AG09309 (cell line): ENCODE results near the gene IGDCC3.

ENCODE experiments used
- DNase-seq: peaks from one replicate; pipeline ENCODE4 v3.0.0-alpha.2; 2010; ENCODE audit warnings: low read depth
- H3K4me3 ChIP-seq: 2 replicates; pipeline ENCODE4 v1.5.1; 2011; ENCODE audit warnings: mild to moderate bottlenecking, low read depth, low read length, moderate library complexity; ENCODE audit not compliant: control insufficient read depth
- TF ChIP-seq, protein P1 (sequence below): IDR thresholded peaks from 2 replicates; pipeline ENCODE4 v1.5.1; 2011; ENCODE audit warnings: mild to moderate bottlenecking, low read depth, low read length, inconsistent platforms; ENCODE audit not compliant: insufficient read depth, control insufficient read depth; ENCODE audit errors: missing control alignments

The IGDCC3 gene

DNA sequence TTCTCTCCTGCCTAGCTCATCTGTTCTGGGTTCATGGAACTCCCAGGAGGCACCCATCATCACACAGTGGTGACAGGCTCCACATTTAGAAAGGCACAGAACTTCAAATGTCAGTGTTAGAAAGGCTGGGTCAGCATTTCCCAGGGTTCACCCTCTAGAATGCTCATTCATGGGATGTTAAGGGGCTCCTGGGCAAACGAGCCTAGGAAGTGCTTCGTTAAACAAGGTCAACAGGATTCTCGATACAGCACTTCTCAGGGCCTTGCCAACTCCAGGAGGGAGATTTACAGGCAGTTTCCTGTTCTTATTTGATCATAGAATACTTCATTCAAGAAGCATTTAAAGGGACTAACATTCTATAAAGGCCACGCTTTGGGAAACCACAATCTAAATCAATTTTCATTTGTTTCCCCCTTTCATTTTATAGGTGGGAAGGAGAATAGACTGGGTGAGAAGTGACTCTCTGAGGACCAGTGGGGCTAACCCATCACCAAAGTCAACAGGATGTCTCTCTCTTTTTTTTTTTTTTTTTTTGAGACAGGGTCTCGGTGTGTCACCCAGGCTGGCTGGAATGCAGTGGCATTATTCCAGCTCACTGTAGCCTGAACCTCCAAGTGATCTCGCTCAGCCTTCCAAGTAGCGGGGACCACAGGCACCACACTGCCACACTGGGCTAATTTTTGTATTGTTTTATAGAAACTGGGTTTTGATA lies 30.7 kb upstream of the IGDCC3 start:
- DNase-seq: no peak
- H3K4me3 ChIP-seq: no peak overlapping the region
- TF ChIP-seq, protein P1, sequence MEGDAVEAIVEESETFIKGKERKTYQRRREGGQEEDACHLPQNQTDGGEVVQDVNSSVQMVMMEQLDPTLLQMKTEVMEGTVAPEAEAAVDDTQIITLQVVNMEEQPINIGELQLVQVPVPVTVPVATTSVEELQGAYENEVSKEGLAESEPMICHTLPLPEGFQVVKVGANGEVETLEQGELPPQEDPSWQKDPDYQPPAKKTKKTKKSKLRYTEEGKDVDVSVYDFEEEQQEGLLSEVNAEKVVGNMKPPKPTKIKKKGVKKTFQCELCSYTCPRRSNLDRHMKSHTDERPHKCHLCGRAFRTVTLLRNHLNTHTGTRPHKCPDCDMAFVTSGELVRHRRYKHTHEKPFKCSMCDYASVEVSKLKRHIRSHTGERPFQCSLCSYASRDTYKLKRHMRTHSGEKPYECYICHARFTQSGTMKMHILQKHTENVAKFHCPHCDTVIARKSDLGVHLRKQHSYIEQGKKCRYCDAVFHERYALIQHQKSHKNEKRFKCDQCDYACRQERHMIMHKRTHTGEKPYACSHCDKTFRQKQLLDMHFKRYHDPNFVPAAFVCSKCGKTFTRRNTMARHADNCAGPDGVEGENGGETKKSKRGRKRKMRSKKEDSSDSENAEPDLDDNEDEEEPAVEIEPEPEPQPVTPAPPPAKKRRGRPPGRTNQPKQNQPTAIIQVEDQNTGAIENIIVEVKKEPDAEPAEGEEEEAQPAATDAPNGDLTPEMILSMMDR: no peak

DNA sequence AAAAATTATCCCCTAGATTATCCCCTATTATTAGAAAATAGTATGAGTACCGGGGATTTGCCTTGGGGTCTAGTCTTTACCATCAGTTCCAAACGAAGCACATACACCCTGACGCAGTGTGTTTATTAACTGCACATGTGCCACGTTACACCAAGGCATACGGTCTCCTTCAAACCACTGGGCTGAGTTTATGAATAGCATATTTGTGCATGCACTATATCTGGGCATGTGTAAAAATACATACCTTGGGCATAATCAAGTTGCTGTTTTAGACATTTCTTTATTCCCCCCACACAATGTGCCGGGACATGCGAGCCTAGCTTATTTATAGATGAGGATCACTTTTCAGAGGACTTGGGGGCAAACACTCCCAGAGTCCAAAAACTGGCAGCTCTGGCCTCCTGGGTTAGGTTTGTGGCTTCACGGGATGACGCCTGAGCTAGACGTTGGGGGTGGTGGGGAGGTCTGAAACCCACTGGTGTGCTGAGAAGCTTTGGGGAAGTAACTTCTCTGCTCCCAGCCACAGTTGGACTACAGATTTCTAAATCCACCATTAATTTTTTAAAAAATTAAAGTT lies 28.7 kb upstream of the IGDCC3 start:
- no peak overlapping the region for H3K4me3 ChIP-seq
- DNase-seq: no peak
- TF ChIP-seq, protein P1: no peak

DNA sequence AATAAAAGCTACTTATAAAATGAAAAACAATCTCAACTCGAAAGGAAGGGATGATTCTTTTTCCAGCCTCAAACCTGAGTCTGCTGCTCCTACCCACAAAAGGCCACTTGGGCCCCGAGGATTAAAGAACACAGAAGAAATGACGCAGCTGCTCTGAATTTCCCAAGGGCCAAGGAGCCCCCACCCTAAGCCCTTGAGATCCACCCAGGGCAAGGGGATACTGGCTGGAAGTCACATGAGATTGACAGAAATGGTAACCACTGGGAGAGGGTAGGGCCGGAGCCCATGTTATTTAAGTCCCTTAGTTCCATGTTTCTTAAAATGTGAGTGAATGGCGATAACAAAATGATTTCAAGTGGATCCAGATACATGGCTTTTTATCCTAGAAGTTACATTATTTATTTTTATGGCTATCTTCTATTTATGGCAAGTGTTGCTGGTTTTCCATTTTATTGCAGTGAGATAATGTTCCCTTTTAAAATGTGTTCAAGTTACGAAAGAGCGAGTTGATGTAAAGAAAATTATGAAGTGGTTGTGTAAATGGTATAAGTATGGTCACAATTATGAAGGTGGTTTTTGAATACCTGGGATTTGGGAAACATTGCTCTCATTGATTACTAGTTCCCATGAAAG lies 28.1 kb upstream of the IGDCC3 start:
- TF ChIP-seq, protein P1: no peak

DNA sequence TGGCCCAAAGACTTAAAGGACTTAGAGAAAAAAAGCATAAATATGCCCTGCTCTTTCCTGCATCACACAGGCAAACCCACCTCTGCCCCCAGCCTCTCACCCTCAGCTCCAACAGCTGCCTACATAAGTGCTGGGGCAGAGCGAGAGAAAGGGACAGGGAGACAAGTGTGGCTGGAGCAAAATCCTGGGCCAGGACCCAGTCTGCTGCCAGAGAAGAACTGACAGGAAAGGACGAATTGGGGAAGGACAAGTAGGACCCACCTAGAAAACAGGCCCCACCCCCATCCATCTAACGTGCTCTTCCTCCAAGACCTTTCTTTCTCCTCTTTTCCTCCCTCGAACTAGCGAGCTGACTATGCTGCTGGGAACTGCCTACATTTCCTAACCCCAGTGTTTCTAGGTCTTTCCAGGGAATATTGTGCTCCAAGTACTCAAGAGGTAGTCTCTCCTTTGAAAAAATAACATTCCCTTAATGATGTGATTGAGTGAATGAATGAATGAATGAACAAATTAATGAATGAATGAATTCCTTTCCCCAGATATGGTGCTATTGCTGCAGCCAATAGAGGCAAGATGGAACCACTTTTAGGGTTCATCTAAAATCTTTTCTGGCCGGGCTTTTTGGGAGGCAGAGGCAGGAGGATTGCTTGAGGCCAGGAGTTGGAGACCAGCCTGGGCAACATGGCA lies 26.5 kb upstream of the IGDCC3 start:
- no peak for DNase-seq
- TF ChIP-seq, protein P1: no peak
- H3K4me3 ChIP-seq: no peak overlapping the region

More for the DNA sequence above, 28.1 kb upstream of the IGDCC3 start:
- no peak overlapping the region for H3K4me3 ChIP-seq
- DNase-seq: no peak

DNA sequence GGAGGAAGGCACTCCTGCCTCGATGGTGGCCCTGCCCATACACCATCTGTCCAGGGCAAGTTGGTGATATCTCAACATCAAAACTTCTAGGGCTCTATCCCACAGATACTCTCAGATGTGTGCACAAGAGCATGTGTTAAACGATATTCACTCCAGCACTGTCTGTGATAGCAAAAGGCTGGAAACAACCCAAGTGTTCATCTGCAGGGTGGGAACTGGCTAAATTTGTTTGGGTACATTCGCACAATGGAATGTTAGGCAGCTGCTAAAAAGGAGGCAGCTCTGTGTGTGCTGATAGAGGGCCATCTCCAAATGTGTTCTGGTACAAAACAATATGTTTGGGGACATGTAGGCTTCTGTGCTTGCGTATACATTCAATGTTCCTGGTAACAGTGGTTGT lies 25.2 kb upstream of the IGDCC3 start:
- H3K4me3 ChIP-seq: no peak overlapping the region
- TF ChIP-seq, protein P1: no peak
- no peak for DNase-seq

DNA sequence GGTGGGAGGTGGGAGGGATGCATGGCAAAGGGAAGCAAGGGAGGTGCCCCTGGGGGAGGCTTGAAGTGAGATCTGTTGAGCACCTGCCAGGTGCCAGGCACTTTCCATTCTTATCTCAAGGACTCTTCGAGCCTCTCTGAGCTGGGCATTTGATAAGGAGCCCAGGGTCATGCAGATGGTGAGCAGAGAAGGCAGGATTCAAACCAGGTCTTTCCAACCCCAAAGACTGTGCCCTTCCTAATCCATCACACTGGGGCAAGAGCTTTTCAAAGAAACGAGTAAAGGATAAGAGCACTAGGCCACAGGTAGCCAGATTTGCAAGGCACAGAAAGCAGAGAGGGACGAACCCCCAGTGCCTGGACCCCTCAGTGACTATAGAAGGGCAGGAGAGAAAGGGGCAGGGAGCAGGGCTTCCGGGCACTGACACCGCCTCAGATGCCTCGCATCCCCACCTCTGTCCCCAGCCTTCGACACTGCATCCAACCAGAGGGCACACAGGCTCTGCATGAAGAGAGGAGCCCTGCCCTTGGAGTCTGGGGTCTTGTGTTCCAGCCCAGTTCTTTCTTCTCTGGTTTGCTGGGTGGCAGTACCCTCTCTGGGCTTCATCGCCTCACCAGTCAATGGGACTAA lies 23.9 kb upstream of the IGDCC3 start:
- TF ChIP-seq, protein P1: no peak
- no peak for DNase-seq
- H3K4me3 ChIP-seq: no peak overlapping the region
